HG03135 (cell line): ENCODE results near the gene EFCAB9.
"Not testable (repeated sequence)": the region's sequence is repeated elsewhere in the genome, so short reads cannot be mapped to it uniquely, and the experiment has no call there.

Source experiments
- ATAC-seq: cut with Tn5 transposase; IDR thresholded peaks from one replicate; pipeline ENCODE4 v1.9.1; 2021; ENCODE audit warnings: mild to moderate bottlenecking, moderate library complexity; ENCODE audit not compliant: unreplicated experiment

The EFCAB9 gene

DNA sequence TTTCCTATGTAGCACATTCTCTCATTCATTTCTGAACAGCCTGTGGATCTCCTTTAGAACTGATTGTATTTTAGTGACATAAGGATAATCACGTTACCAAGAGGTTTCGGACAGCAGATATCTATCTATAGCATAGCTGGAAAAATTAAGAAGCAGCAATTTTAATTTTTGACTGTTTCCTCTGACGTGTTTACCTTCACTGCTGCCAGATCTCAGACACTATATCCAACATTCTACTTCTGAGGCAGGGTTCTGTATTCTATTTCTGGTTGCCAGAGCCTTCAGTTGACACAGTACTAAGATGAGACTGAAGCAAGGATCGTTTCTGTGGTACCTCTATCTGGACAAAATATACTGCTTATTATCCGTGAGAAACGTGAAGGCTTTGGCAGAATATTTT, at the start of gene EFCAB9:
Gene EFCAB9, plus strand, starts transcription at position 301 of the 400 bp plus-strand sequence. Its CDS starts 1 bp downstream, at position 302.
- no peak for ATAC-seq

DNA sequence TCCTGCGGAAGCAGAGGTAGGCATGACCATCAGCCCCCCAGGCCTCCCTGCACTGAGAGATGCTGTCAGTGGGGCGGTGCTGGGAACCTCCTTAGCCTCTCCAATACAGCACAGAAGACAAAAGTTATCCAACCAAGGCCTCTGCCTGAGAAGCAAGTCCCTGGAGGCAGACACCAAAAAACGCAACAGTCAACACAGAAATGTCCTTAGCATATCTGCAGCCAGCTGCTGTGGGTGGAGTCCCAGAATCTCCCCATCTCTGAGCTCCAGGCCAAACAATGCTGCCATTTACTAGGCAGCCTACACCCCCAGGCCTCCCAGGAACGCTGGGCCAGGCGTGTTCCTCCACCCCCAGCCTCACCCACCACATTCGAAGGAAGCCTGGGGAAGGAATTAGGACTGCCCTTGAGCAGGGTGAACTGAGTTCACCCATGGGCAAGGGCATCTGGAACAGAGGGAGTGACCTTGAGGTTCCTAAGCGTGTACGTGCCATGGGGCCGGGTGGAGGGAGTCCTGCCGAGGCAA, 49.6 kb upstream of the EFCAB9 start:
- no peak for ATAC-seq

DNA sequence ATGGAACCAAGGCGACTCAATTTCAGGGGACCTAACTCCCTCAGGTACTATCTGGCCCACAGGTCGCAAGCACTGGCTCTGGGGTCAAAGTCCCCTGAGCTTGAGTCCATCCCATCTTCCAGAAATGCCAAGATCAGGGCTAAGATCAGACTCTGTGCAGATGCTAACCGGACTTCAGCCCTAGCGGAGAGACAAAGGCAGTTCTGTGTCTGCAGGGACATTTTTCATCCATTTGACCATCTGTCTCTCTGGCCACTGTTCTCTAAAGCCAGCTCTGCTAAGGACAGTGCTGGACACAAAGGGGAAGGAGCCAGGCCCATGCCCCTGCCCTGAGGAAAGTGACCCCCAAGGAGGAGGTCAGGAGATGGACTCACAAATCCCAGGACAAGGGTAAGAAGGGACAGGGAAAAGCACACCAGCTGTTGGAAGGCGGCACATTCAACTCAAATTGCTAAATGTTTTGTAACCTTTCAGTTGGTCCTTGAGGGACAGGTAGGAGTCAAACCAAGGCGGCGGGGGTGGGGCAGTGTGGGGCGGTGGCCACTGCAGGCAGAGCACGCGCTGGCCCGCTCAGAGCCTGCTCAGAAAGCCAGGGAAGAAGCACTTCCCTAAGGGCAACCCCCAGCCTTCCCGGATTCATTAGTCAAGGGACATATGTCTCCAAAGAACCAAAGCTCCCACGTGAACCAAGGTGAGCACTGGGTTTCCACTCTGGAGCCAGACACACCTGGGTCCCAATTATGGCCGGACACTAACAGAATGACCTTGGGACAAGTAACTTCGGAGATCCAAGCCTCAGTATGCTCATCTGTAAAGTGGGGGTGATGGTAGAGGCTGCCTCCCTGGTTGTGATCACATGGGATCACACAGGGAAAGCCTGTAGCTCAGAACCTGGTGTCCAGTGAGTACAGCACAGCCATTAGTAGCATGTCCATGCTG, 48.8 kb upstream of the EFCAB9 start:
- no peak for ATAC-seq

DNA sequence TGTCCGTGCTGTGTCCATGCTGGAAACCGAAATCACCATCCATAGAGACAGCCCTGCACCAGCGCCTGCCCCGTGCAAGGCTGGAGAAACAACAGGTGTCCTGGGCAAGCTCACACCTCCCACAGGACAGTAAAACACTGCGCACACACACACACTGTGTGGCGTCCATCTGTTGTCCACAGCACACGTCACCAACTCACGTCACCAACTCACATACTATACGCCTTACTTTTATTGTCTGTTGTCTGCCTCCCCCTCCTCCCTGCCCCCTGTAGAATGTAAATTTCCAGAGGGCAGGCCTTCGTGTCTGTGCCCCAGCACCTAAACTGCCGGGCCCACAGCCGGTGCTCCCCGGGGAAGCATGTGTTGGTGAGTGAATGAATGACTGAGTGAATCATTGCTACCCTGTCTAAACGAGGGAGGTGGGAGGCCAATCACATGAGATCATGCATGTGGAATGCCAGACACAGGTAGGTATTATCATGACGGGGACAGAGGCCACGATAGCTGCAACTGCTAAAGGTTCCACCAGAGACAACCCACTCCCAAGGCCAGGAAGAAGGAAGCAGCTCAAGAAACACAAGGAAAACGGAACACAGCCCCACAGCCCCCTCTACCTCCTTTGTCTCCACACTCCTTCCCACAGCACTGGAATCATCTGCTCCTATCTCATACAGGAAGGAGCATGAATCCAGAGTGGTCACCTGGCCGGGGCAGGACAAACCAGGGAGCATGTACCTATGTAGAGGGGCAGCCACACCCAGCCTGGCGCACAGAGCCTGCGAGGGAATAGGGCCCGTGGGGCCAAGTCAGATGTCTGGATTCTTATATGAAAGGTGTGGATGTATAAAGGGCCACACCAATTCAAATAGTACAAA, 47.9 kb upstream of the EFCAB9 start:
- no peak for ATAC-seq

DNA sequence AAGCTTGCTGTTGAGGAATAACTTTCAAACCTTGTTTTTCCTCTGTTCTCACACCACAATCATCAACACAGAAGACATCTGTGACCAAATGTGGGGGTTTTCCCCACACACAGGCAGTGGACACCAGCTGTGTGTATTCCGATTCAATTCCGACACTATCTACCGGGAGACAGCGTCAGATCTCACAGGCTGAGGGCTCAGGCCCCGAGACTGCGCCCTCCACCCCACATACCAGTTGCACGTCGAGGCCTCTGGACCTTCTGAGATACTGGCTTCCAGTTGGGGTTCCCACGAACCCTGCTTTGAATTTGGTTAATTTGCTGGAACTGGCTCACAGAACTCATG, 47.3 kb upstream of the EFCAB9 start:
- ATAC-seq, result no peak

DNA sequence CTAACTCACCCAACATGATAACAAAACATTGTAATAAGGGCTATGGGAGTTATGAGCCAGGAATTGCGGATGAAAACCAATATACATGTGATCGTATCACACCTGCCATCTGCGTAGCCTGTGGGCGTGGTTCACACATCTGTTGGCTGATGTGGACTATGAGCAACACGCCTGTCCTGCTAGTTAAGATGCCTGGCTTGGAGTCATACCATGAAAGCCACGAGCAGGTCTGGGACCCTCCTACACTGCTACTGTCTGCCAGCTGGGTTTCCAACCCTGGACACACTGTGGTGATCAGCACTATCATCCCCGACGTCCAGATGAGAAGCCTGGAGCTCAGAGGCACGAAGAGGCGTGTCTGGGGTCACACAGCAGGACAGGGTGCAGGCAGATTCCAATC, 46.1 kb upstream of the EFCAB9 start:
- no peak for ATAC-seq

DNA sequence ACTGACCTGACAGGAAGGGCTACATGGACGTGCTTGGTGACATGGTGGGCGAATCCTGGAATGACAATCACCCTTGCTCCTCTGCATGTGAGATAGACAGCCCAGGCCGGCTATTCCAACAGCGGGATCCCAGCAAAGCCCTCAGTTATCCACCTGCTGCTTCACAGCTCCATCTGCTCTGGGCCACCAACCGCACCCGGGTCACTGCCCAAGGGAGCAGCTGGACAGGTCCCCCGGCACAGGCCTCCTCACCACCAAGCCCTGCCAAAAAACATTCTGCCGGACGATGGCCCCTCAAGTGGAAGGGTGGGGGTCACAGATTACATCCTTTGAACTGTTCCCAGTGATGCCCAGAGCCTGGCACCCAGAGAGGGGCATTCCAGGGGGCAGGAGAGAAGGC, 45.6 kb upstream of the EFCAB9 start:
- no peak for ATAC-seq

DNA sequence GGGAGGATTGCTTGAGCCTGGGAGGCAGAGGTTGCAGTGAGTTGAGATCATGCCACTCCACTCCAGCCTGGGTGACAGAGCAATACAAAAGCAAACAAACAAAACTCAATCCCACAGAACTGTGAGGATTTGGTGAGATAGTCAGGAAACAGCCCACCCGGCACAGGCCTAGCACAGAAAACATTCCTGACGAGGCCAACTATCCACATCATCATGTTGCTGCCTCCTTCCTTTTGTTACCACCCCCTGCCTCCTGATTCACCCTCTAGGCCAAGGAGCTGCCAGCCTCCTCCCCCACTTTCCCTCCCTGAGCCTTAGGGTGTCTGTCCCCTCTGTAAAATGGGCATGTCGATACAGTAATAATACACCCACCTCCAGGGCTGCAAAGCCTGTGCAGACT, 44.9 kb upstream of the EFCAB9 start:
- no peak for ATAC-seq

DNA sequence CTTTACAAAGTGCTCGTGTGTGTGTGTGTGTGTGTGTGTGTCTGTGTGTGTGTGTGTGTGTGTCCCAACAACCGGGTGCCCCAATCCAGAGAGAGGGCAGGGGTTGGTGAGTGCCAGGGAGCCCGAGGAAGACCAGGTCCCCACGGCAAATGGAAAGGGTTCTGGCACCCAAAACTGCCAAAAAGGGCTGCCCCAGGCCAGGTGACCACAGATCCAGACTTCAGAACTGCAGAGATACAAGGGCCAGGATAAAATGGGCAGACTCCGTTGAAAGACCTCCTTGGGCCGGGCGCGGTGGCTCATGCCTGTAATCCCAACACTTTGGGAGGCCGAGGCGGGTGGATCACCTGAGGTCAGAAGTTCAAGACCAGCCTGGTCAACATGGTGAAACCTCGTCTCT, 44.5 kb upstream of the EFCAB9 start:
- not testable (repeated sequence) for ATAC-seq

DNA sequence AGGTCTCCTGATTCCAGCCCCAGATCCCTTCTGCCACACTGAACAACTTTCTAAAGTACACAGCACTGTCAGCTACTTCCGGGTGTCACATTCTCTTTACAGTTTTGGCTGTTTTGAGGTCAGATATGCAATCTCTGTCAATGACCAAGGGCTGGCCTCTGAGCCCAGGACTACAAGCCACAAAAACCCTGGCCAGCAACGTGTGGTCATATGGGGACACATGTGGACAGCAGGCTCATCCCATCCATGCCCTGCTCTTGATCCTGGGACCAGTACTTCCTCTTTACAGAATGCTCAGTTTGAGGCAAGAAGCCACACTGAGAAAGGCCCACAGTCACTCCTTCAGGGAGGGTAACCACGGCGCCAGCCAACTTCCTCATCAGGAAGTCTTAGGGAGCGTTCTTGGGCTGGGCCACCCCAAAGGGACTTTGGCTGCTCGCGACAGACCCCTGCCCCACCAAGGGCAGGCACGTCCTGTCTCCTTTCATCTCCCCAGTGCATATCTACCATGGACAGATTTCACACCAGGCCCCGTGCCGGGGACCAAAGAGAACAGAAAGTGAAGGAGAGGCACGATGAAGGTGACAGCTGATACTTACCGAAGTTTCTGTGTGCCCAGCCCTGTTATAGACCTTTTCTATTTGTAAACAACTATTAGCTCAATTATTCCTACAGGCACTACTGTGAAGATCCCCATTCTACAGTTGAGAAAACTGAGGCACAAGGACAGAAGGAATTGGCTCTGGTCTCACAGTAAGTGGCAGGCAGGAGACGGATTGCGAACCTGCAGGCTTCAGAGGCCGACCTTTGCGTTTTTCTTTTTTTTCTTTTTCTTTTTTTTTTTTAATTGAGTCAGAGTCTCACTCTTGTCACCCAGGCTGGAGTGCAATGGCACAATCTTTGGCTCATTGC, 43.2 kb upstream of the EFCAB9 start:
- peak; percentile 51 for ATAC-seq

DNA sequence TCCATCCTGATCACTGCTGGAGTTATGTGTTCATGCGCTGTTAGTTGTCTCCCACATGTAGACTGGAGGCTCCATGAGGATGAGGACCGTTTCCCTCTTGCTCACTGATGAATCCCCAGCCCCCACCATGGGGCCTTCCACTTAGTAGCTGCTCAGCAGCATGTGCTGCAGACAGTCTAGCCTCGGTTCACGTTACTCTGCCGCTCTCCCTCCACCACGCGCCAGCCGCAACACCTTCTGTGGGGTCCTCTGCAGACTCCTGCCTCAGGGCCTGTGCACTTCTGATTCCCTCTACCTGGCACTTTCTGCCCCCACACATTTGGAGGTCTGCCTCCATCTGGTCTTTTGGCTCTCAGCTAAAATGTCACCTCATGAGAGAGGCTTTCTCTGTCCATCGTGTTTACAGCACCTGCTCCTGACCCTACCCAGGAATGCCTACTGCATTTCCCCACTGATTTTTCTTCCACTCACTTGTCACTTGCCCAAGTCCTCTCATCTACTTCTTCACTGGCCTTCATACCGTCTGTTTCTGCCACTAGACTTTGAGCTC, 42.2 kb upstream of the EFCAB9 start:
- ATAC-seq, result no peak

DNA sequence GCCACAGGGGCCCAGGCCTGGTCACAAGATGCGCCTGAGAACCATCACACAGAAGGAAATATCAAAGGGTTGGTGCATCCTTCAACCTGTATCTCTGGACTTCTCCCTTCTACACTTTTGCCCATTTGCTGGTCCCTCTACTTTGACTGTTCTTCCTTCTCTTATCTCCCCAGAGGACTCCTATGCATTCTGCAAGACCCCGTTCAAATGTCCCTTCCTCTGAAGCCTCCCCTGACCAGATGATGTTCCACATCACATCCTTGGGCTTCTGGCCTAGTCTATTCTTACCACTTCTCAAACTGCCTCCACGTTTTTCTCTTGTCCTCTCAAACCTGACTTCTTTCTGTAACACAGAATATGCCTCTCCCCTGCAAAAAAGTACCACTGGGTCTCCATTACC, 40.3 kb upstream of the EFCAB9 start:
- ATAC-seq, result no peak

DNA sequence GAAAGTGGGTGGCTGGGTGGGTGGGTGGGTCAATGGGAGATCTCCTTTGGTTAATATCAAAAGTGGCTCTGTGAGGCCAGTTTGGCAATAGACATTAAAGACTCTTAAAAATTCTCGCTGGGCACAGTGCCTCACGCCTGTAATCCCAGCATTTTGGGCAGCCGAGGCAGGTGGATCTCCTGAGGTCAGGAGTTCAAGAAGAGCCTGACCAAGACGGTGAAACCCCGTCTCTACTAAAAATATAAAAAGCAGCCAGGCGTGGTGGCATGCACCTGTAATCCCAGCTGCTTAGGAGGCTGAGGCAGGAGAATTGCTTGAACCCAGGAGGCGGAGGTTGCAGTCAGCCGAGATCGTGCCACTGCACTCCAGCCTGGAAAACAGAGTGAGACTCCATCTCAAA, 38.9 kb upstream of the EFCAB9 start:
- ATAC-seq, result not testable (repeated sequence)

DNA sequence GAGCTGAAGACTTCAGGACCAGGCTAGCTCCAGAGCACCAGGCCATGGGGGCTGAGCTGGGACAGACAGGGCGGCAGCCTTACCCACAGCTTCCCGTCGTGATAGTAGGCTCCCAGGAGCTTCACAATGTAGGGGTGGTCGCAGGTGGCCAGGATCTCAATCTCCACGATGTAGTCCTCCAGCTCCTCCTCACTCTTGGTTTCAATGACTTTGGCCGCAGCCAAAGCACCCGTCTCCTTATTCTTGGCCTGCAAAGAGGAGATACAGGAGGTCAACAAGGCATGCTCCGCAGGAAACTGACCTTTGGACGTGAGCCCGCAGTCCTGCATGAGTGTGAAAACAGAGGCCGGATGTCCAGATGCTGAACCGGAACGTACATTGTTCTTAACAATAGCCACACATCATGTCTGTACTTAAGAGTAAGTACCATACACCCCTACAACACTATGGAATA, 37.4 kb upstream of the EFCAB9 start:
- no peak for ATAC-seq

DNA sequence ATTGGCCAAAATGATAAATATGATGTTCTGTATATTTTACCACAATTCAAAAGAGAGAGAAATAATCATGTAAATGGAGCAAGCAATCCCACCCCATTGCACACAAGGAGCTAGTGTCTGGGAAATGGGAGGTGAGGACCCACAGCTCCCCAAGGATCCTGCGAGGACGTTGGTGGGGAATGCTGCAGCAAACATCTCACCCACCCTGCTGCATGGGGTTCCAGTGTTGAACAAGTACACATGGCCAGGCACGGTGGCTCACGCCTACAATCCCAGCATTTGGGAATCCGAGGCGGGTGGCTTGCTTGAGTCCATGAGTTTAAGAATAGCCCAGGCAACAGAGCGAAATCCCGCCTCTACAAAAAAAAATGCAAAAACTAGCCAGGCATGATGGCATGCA, 35.0 kb upstream of the EFCAB9 start:
- ATAC-seq, result no peak

DNA sequence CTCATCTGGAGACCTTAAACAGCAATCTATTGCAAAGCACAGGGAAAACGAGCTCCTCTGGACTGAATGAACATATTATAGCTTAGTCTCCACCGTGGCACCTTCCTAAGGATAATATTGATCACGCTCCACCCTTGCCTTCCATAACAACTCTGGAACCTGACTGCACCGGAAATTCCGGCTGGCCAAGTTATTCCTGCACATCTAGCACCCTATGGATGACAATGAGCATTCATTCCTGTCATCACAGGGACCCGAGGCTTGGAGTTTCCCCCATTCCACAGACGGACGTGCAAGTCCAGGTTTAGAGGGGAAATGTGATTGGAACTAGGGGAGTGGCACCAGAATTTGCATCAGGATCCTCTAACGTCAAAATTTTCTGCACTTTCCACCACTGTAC, 33.5 kb upstream of the EFCAB9 start:
- no peak for ATAC-seq

DNA sequence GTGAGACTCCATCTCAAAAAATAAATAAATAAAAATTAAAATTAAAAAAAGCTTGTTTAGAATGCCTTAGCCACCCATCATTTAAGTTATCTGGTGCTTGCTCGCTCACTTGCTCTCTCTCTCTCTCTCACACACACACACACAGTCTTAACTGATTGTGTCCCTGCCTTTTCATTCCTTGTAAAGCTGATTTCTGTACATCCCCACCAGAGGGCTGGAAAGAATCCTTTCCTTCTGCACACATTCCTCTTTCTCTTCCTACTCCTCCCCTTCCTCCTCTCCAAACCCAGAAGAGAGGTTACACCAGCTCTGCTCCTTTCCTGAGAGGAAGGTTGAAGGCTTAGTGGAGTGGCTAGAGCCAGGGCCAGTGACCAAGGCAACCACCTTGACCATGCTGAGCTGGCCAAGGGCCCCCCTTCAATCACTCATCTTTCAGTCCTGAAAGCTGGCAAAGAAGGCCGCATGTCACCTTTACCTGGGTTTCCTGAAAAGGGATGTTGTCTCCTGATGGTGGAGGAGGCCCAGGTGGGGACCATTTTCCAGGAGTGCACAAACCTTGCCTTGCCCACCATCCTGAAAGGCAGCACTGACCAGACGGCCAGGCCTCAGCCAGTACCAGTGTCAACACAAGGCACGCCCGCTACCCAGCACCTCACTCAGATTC, 31.5 kb upstream of the EFCAB9 start:
- ATAC-seq, result no peak

DNA sequence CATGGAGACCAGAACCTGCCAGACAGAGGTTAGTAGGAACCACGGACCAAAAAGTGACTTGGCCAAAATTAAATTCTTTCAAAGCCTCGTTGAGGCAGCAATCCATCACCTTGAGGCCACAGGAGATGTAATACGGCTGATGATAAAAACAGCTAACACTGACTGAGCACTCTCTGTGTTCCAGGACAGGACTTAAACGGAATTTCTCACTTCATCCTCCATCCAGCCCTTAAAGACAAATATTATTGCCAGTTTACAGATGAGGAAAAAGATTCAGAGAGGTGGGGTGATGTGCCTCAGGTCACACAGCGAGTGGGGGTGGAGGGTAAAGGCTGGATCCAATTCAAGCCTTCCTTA, 31.0 kb upstream of the EFCAB9 start:
- ATAC-seq, result no peak

DNA sequence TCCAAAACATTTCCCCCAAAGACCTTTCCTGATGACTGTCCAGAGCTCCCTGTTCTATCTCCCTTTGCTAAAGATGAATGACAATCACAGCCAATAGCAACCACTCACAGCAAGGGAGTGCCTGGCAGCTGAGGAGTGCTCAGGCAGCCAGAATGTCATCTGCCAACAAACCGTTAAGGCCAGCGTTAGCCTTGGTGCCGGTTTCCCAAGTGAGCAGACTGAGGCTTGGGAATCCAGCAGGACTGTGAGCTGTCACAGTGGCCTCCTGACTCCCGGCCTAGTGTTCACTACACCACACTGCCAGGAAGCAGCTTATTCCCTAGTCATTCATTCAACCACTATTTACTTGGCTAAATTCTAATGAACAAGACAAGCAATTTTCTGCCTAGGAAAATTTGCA, 30.6 kb upstream of the EFCAB9 start:
- ATAC-seq, result no peak

DNA sequence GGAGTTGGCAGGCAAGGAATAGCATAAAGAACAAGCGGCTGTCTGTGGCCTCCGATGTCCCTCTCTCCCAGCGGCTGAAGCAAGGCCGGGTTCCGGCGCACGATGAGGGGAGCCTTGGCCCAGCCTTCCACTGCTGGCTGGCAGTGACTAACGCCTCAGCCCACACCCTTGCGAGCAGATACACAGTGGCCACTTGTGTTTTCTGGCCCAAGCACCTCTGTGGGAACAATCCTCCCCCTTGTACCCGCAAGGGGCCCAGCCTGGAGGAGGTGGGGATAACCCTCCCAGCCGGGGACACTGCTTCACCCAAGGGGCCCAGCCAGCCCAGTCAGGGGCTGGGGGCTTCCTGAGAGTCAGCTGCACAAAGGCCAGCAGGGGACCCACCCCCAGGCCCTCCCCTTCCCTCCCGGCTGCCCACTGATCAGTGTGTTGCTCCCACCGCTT, 29.2 kb upstream of the EFCAB9 start:
- no peak for ATAC-seq
